Karpas-422 (cell line): ENCODE results near the gene CDKN1B. TPM values are rescaled to one million over a fixed set of nuclear protein-coding genes. Genes with fewer than 3 reads are reported as not detected.

Experiments used
- DNase-seq: peaks from one replicate; pipeline ENCODE4 v3.0.0-alpha.2; 2015
- H2AFZ ChIP-seq: fragments of 200-600 bp; sonication (generic); 2 replicates; pipeline ENCODE4 v1.6.1; 2014; ENCODE audit warnings: antibody characterized with exemption, low read length, mixed read lengths
- H3K27ac ChIP-seq: fragments of 200-600 bp; sonication (generic); 2 replicates; pipeline ENCODE4 v1.5.1; 2014; ENCODE audit warnings: mild to moderate bottlenecking, low read length, moderate library complexity
- H3K27me3 ChIP-seq: fragments of 200-600 bp; sonication (generic); 2 replicates; pipeline ENCODE4 v1.6.1; 2014; ENCODE audit warnings: low read length, mixed read lengths
- H3K36me3 ChIP-seq: fragments of 200-600 bp; sonication (generic); 2 replicates; pipeline ENCODE4 v1.6.1; 2014; ENCODE audit warnings: low read length, mixed read lengths; ENCODE audit not compliant: insufficient read depth
- H3K4me1 ChIP-seq: fragments of 200-600 bp; sonication (generic); 2 replicates; pipeline ENCODE4 v1.6.1; 2014; ENCODE audit warnings: mild to moderate bottlenecking, low read length, mixed read lengths
- H3K4me2 ChIP-seq: fragments of 200-600 bp; sonication (generic); 2 replicates; pipeline ENCODE4 v1.6.1; 2014; ENCODE audit warnings: low read length, low read depth, mild to moderate bottlenecking; ENCODE audit not compliant: poor library complexity, severe bottlenecking
- H3K4me3 ChIP-seq: fragments of 200-600 bp; sonication (generic); 2 replicates; pipeline ENCODE4 v1.5.1; 2014; ENCODE audit warnings: mild to moderate bottlenecking, antibody characterized with exemption, low read length, mixed read lengths
- H3K79me2 ChIP-seq: fragments of 200-600 bp; sonication (generic); 2 replicates; pipeline ENCODE4 v1.6.1; 2014; ENCODE audit warnings: mild to moderate bottlenecking, low read length, mixed read lengths
- H3K9ac ChIP-seq: fragments of 200-600 bp; sonication (generic); 2 replicates; pipeline ENCODE4 v1.6.0; 2014; ENCODE audit warnings: low read length
- H3K9me2 ChIP-seq: fragments of 200-600 bp; sonication (generic), shearing (Covaris generic); replicated peaks from 2 replicates; pipeline ENCODE4 v1.6.0; 2014; ENCODE audit warnings: mild to moderate bottlenecking, low read length, moderate library complexity; ENCODE audit not compliant: insufficient read depth
- H3K9me3 ChIP-seq: fragments of 300-700, 200-600 bp; sonication (generic); 2 replicates; pipeline ENCODE4 v1.6.1; 2014; ENCODE audit warnings: low read length, mixed read lengths
- H4K20me1 ChIP-seq: fragments of 200-600 bp; sonication (generic); 2 replicates; pipeline ENCODE4 v1.6.1; 2014; ENCODE audit warnings: mild to moderate bottlenecking, antibody characterized with exemption, low read length, low read depth; ENCODE audit not compliant: insufficient read depth
- total RNA-seq: library from RNA; depleted of rRNA; stranded (reverse); fragments of >200 nt; shearing (Covaris generic); gene quantifications from 2 replicates; pipeline ENCODE4 v1.2.3, GENCODE V29; 2014; ENCODE audit warnings: low replicate concordance

The CDKN1B gene
- total RNA-seq, 1 experiment from 2014 or later: 32.8 TPM

DNA sequence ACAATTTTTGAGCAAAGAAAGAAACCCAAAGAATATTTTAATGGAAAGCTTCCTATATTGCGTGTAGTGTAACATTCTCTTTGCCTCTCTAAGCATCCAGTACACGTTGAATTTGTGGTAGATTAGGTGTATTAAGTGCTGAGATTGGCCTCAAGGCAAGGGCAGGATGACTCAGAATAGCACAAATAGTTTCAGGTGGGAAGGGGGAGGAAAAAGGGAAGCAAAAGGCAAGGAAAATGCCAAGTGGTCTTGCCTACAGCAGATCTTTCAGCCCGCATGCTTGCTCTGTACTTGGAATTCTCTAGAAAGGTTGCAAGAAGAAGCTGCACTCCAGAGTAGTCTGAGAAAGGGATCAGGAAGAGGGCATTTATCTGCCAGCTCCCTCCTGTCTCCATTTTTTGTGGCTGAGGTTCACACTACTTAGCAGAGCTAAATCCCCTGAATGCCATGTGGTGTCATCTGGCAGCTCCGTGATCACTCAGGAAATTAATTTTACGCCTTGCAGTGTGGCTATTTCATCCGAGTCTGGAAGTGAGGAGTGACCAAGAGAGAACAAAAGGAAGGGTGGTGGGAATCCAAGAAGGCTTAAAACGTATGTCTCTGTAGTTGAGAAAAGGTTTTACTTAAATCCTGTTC is 28.5 kb downstream of the CDKN1B start:
- H3K9me3 ChIP-seq: no peaks in the 10 kb centered on the region
- no peaks in the 10 kb centered on the region for H3K79me2 ChIP-seq
- H3K36me3 ChIP-seq: no peaks in the 10 kb centered on the region
- H2AFZ ChIP-seq: no peak overlapping the region
- H3K4me2 ChIP-seq: no peak overlapping the region
- no peaks in the 10 kb centered on the region for H4K20me1 ChIP-seq
- no peak overlapping the region for H3K27ac ChIP-seq
- H3K27me3 ChIP-seq: no peaks in the 10 kb centered on the region
- no peak overlapping the region for H3K4me3 ChIP-seq
- no peaks in the 10 kb centered on the region for H3K4me1 ChIP-seq
- DNase-seq: no peak
- H3K9me2 ChIP-seq: no peaks in the 10 kb centered on the region
- H3K9ac ChIP-seq: no peak overlapping the region

DNA sequence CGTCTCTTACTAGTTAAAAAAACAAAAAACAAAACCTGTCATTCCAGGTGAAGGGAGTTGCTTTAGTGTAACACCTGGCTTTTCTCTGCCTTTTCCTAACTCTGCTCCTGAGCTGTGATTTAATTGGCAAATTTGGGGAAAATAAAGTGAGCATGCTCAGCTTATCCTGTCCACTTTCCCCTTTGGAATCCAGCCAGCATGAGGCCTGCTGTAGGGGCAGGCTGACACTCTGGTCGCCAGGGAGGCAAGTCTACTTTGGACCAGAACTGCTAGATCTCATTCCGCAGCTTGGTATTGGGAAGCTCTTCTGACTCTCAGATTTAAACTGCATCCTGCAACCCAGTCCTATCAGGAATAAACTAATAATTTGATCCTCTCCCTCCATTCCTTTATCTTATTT is 30.1 kb downstream of the CDKN1B start:
- Histone ChIP-seq H2AFZ (no peak overlapping the region), H3K9me2 (no peaks in the 10 kb centered on the region), H3K9ac (no peak overlapping the region), H3K27ac (no peak overlapping the region), H3K9me3 (no peaks in the 10 kb centered on the region), H3K79me2 (no peaks in the 10 kb centered on the region), H3K36me3 (no peaks in the 10 kb centered on the region), H4K20me1 (no peaks in the 10 kb centered on the region), H3K27me3 (no peaks in the 10 kb centered on the region), H3K4me2 (no peak overlapping the region), H3K4me3 (no peak overlapping the region), H3K4me1 (no peaks in the 10 kb centered on the region)
- no peak for DNase-seq

DNA sequence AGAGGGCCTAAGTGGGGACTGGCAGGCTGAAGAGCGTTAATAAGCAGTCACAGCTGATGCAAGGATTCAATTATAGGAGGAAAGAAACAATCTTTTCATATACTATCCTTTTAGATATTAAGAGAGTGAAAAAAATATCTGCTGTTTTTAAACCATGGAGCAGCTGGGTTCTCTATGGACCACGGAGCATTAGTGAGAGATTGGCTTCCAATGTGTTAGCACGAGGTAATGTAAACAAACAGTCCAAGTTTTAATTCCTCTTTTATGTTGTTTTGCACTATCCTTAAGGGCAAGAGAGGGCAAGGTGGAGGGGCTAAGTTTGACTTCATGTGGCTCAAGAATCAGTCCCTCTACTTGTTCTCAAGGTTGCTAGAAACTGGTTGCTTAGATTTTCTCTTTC is 30.9 kb downstream of the CDKN1B start:
- no peaks in the 10 kb centered on the region for H3K9me2 ChIP-seq
- H3K4me3 ChIP-seq: no peak overlapping the region
- H3K9me3 ChIP-seq: no peaks in the 10 kb centered on the region
- no peaks in the 10 kb centered on the region for H3K79me2 ChIP-seq
- H3K36me3 ChIP-seq: no peaks in the 10 kb centered on the region
- no peak overlapping the region for H3K27ac ChIP-seq
- H3K9ac ChIP-seq: no peak overlapping the region
- no peaks in the 10 kb centered on the region for H3K27me3 ChIP-seq
- no peak for DNase-seq
- H3K4me1 ChIP-seq: no peaks in the 10 kb centered on the region
- no peak overlapping the region for H3K4me2 ChIP-seq
- no peaks in the 10 kb centered on the region for H4K20me1 ChIP-seq
- H2AFZ ChIP-seq: no peak overlapping the region

DNA sequence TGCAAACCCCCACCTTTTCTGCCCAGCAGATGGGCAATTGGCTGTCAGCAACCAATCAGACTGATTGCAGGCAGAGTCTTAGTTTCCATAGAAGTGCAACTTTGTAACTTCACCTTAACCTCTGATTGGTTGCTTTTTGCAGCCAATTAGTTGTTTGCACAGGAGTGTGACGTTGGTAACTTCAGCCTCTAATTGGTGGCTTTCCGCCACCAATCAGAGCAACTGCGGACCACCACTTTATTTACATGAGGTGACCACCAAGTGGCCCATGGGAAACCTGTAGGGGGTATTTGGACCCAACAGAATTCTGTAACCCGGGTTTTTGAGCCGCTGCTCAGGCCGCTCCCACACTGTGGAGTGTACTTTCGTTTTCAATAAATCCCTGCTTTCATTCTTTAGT is 32.3 kb downstream of the CDKN1B start:
- no peaks in the 10 kb centered on the region for H3K79me2 ChIP-seq
- no peaks in the 10 kb centered on the region for H3K36me3 ChIP-seq
- DNase-seq: no peak
- no peak overlapping the region for H3K4me3 ChIP-seq
- no peak overlapping the region for H3K9ac ChIP-seq
- H3K9me3 ChIP-seq: no peaks in the 10 kb centered on the region
- H3K27ac ChIP-seq: no peak overlapping the region
- H3K27me3 ChIP-seq: no peaks in the 10 kb centered on the region
- no peak overlapping the region for H3K4me2 ChIP-seq
- no peaks in the 10 kb centered on the region for H4K20me1 ChIP-seq
- H3K9me2 ChIP-seq: no peaks in the 10 kb centered on the region
- no peaks in the 10 kb centered on the region for H3K4me1 ChIP-seq
- H2AFZ ChIP-seq: no peak overlapping the region

DNA sequence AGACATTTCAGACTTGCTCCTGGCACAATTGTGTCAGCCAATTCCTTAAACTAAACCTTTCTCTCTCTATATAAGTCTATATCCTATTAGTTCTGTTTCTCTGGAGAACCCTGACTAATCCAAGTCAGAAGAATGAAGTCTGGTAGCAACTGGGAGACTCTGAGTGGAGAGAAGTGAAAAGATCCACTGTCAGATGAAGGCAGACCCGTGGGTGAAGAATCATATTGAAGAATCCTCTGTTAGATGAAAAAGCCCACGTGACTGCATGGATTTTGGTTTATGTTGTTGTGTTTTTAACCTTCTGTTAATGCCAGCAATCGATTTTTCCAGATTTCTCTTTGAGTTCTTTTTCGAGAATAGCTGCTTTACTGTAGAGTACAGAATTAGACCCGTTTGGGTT is 38.8 kb downstream of the CDKN1B start:
- Histone ChIP-seq H3K9me3 (no peaks in the 10 kb centered on the region), H2AFZ (no peak overlapping the region), H3K27me3 (no peaks in the 10 kb centered on the region), H3K79me2 (no peaks in the 10 kb centered on the region), H3K9me2 (no peaks in the 10 kb centered on the region), H3K9ac (no peak overlapping the region), H3K4me3 (no peak overlapping the region), H3K4me2 (no peak overlapping the region), H3K4me1 (no peaks in the 10 kb centered on the region), H3K36me3 (no peaks in the 10 kb centered on the region), H4K20me1 (no peaks in the 10 kb centered on the region), H3K27ac (no peak overlapping the region)
- DNase-seq: no peak

DNA sequence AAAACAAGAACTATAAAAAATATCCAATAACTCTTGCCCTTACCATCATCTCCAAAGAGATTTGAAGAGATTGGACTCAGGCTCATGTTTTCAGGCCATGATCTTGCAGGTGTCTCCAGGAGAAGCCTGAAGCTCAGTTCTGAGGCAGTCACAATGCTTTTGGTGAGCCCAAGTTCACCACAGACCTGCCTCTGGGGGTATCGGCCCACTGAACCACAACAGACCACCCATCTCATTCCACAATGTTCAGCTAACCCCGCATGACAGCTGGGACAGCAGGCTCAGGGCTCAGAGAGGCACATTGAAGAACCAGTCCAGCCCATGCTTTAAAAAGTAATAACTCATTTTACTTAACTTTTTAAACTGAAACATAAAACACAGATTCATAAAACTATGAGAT is 40.0 kb downstream of the CDKN1B start:
- Histone ChIP-seq H3K79me2 (no peaks in the 10 kb centered on the region), H3K36me3 (no peaks in the 10 kb centered on the region), H3K4me2 (no peak overlapping the region), H3K4me3 (no peak overlapping the region), H2AFZ (no peak overlapping the region), H3K4me1 (no peaks in the 10 kb centered on the region), H4K20me1 (no peaks in the 10 kb centered on the region), H3K9ac (no peak overlapping the region), H3K27me3 (no peaks in the 10 kb centered on the region), H3K27ac (no peak overlapping the region), H3K9me2 (no peaks in the 10 kb centered on the region), H3K9me3 (no peaks in the 10 kb centered on the region)
- DNase-seq: no peak

DNA sequence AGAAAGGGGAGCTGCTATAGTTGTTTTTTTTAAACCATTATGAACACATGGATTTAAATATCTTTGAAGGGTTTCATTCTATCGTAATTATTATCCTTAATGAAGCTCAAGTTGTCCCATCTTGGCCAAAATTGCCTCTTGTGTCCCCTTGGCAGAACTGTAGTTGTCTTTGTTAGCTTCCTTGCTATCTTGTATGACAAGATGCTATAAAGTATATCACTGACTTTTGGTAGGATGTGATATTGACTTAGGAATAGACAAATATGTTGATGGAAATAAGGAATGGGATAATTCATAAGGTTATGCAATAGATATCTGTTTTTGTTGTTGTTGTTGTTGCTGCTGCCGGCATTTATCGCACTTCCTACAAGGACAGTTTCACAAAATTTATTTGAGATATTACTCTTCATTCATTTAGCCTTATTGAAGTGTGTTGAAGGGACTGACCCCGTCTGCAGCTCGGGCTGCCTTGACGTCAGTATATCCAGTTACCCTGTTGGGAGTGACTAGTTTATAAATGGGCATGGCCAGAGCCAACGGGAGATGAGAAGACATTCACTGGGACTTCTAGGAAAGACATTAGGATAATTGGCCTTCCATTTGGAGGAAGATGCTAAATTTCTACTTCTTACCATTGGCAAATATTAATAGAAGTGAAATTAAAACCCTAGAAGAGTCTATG is 42.2 kb downstream of the CDKN1B start:
- Histone ChIP-seq H3K4me1 (no peaks in the 10 kb centered on the region), H3K4me3 (no peak overlapping the region), H2AFZ (no peak overlapping the region), H3K4me2 (no peak overlapping the region), H3K9me3 (no peaks in the 10 kb centered on the region), H3K79me2 (no peaks in the 10 kb centered on the region), H4K20me1 (no peaks in the 10 kb centered on the region), H3K27me3 (no peaks in the 10 kb centered on the region), H3K36me3 (no peaks in the 10 kb centered on the region), H3K9me2 (no peaks in the 10 kb centered on the region), H3K27ac (no peak overlapping the region), H3K9ac (no peak overlapping the region)
- no peak for DNase-seq

DNA sequence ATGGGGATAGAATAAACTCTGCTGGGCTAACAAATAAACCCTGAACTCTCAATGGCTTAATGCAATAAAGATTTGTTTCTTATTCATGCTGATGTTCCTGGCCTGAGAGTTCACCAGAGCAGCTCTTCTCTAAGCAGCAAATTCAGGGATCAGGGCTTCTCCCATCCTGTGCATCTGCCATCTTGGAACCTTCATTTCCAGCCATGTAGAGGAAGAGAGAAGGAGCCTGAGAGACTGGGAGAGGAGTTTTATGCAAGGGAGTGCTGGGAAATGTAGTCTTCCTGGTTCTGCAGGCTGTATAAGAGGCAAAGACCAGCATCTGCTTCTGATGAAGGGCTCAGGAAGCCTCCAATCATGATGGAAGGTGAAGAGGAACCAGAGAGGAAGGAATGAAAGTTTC is 47.7 kb downstream of the CDKN1B start:
- H2AFZ ChIP-seq: no peak overlapping the region
- no peaks in the 10 kb centered on the region for H3K36me3 ChIP-seq
- no peak overlapping the region for H3K4me2 ChIP-seq
- H3K4me1 ChIP-seq: no peaks in the 10 kb centered on the region
- no peaks in the 10 kb centered on the region for H3K9me2 ChIP-seq
- H3K79me2 ChIP-seq: no peaks in the 10 kb centered on the region
- H3K9me3 ChIP-seq: no peaks in the 10 kb centered on the region
- DNase-seq: no peak
- H3K27ac ChIP-seq: no peak overlapping the region
- no peak overlapping the region for H3K9ac ChIP-seq
- H3K27me3 ChIP-seq: no peaks in the 10 kb centered on the region
- H3K4me3 ChIP-seq: no peak overlapping the region
- H4K20me1 ChIP-seq: no peaks in the 10 kb centered on the region
